HT-29 (cell line): Measurements from ENCODE around the gene ACVR1C. TPM values are rescaled to one million over a fixed set of nuclear protein-coding genes. Genes with fewer than 3 reads are reported as not detected.

ENCODE experiments used
- DNase-seq: peaks from one replicate; pipeline ENCODE4 v3.0.0-alpha.2; 2015; ENCODE audit warnings: low spot score
- total RNA-seq: library from RNA; depleted of rRNA; stranded (reverse); fragments of >200 nt; shearing (Covaris generic); gene quantifications from 2 replicates; pipeline ENCODE4 v1.2.3, GENCODE V29; 2014; rRNA removed

ACVR1C gene
- 0.03 TPM in 2 replicates for total RNA-seq

GRCh38 chr2:157628477-157629415 lies at the start of gene ACVR1C:
TSS of gene ACVR1C (minus strand) at chr2:157628864. CDS start at chr2:157628644, 220 bp downstream.
- DNase-seq = peak; percentile 82

- DNase-seq = no peak
These were observed 49.3 kb upstream of the ACVR1C start for GRCh38 chr2:157677941-157678340.

GRCh38 chr2:157672129-157672528 lies 43.5 kb upstream of the ACVR1C start:
- no peak for DNase-seq

DNA sequence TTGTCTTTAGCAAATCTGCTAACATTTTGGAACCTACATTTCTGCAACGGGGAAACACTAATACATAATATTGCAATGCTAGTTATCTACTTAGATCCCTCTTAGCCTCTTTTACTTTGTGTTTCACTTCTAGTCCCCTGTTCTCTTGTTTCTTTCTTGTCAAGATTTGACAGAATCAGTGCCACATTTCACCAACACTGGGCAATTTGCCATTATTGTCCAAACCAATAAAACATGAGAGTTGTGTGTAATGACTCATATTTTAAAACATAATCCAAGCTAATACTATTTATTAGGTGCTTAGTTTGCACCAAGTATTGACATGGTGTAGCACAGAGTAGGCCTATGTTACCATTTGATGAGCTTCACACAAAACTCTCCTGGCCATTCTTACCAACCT lies 33.7 kb upstream of the ACVR1C start:
- peak; percentile 49 for DNase-seq

GRCh38 chr2:157661776-157662175 lies 33.1 kb upstream of the ACVR1C start:
- DNase-seq = no peak

GRCh38 chr2:157657858-157658257 lies 29.2 kb upstream of the ACVR1C start:
- no peak for DNase-seq

DNA sequence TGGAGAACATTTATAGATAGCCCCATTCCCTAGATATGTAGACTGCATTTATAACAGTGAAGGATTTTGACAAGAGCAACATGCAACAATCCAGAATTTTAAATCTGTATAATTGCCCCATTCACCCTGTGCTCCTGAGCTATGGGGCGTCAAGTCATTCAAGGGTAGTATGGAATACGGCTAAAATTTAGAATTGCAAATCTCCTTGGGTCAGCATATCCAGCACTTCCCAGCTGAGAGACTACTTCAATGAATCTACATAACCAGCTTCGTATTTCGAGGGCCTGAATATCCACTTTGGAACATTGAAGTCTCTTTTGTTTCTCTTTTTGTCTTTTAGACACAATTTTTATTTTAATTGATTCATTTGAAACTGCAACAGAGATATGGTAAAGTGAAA lies 28.4 kb upstream of the ACVR1C start:
- no peak for DNase-seq

- no peak for DNase-seq
These were observed 16.1 kb upstream of the ACVR1C start for GRCh38 chr2:157644776-157645175.

- no peak for DNase-seq
These were observed 3.2 kb upstream of the ACVR1C start for GRCh38 chr2:157631861-157632260.

DNA sequence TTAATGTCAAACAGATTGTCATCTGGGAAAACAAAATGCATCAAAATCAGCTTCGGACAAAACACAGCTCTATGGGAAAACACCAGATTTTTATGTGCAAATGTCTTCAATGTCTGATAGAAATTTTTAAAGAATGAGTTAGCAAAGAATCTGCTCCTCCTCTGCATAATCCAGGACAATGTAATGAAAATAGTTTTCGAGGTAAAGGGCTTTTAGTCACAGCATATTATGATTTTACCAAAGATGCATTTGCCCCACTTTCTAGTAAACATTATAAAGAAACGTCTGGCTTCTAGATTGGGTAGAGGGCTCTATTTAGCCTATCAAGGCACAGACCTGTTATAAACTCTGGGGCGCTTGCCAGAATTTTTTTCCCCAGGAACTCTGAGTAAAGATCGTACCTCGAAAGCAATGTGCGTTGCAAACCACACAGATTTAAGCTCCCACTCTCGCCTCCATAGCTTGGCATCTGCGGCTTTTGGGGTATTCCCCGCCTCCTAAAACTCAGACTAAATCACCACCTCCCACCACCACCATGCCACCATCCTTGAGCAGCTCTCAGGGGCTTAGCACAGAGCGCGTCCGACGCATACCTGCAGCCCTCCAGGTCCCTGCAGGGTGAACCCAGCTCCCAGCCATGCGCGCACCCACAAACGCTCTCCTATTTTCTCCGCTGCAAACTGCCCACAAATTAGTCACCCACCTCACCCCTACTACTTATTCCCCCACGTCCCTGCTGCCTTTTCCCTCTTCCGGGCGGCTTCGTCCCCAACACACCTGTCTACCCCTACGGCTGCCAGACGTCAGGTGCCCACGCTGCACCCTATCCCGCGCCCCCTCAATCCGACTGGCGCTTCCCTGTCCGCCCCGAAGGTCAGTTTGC lies 829 bp downstream of the ACVR1C start:
- DNase-seq = peak; percentile 2

DNA sequence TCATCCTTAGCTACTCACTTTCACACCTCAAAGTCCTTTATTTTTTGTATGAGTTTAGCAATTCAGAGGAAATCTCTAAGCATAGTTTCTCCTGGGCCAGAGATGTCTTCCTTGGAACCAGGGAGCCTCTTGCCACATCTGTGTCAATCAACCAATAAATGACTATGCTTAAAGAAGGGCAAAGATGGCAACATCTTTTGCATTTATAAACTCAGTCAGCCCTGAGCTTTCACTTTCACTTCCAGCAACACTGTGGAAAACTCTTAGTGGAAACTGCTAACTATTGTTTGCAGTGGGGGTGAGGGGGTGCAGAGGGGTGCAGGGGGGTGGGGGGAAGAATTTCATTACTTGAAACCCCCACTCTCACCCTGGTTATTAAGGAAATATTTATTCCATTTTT lies 3.4 kb downstream of the ACVR1C start:
- no peak for DNase-seq

- no peak for DNase-seq
These were observed 7.7 kb downstream of the ACVR1C start for GRCh38 chr2:157620956-157621355.

DNA sequence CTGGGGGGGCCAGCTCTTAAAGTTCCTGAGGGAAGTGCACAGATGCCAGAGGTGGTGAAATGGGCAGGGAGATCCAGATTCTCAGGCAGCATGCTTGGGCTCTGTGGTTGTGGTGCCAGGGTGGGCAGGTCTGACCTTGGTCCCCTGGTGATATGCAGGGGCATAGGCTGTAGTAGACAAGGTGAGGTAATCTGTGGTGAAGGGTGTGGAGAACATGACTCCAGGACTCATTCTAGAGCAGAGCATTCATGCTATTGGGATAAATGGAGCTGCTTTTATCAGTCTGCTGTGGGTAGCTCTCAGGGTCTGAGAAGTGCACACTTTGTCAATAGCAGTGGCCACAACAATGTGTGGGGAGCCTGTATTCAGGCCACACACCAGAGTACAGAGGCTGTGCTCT lies 16.9 kb downstream of the ACVR1C start:
- DNase-seq = no peak

DNA sequence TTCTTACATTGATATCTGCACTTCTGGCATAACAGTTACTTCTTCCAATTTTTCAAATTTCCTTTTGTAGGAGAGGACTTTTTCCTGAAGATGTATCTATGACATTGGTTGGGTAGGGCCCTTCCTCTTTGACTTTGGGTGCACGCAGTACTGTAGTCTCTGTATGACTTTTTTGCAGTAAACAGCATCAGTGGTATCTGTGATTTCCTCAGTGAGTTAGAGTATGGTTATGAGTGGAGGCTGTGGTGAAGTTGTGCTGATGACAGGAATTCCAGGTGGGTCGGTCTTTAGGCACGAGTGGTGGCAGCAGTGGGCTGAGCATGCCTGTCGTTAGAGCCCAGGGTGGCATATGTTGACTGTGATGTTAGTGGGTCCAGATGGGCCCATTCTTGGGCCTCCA lies 17.6 kb downstream of the ACVR1C start:
- no peak for DNase-seq

DNA sequence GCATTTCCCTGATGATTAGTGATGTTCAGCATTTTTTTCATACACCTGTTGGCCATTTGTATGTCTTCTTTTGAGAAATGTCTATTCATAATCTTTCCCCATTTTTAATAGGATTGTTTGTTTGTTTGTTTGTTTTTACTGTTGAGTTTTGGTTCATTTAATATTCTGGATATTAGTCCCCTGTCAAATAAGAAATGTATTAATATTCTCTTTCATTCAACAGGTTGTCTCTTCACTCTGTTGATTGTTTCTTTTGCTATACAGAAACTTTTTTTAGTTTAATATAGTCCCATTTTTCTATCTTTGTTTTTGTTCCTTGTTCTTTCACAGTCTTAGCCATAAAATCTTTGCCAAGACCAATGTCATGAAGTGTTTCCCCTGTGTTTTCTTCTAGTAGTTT lies 22.1 kb downstream of the ACVR1C start:
- DNase-seq = no peak

DNA sequence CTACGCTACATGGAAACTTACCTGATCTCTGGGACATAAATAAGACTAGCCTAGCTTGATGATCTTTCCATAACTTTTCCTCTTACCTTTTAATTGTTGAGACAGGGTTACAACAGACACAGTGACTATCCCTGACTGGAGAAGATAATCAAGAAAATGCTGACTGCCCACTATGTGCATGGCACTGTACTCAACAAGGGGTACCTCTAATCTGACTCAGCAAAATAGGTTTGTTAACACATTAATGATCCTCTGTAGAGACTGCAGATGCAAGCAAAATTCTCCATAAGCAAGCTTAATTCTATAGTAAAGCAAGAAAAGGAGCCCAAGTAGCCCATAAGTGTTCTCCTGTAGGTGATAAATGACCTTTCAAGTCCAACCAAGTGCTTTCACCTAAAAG lies 25.5 kb downstream of the ACVR1C start:
- no peak for DNase-seq

DNA sequence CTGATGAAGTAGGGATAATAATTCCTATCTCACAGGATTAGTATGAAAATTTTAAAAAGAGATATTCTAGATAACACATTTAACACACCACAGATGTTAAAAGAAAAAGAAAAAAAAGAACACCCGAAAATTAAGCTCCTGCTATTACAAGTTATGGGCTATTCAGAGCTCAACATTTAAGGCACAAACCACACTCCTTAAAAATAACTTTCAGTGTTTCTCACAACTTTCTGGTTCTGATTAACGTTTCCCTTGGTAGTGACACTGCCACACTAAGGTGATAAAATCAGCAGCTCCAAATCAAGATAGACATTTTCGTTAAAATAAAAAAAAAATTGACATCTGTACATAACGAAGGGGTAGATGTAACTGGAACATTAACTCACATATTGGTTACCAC lies 26.9 kb downstream of the ACVR1C start:
- no peak for DNase-seq

DNA sequence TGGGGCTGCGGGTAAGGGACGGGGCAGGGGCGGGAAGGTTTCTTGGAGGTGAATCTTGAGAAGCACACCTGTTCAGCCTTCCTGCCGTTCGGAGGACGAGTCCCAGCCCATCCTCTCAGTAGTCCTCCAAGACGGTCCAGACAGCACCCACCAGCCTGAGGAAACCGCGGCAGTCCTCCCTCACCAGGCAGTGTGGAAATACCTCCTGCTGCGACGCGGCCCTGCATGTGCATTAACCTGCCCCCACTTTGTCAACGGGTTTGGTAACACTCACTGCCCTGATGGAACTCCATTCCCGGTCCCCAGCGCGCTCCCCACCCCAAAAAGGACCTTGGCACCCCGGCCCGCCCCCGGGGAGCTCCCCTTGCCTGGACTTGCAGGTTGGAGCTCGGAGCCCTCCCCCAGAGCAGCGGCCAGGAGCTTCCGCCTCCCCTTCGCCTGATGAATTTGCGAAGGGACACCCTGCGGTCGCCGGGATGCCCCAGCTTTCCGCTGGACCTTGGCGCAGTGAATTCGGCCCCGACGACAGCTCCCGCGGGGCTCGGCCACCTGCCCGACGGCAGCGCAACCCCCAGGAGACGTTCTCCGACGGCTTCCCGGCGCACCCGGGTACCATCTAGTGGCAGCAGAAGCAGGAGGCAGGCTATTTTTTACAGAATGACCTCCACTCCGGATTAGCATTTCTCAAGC lies 31.5 kb downstream of the ACVR1C start:
- no peak for DNase-seq

GRCh38 chr2:157593411-157593810 lies 35.3 kb downstream of the ACVR1C start:
- DNase-seq = no peak

GRCh38 chr2:157592948-157593347 lies 35.7 kb downstream of the ACVR1C start:
- DNase-seq = peak; percentile 21

DNA sequence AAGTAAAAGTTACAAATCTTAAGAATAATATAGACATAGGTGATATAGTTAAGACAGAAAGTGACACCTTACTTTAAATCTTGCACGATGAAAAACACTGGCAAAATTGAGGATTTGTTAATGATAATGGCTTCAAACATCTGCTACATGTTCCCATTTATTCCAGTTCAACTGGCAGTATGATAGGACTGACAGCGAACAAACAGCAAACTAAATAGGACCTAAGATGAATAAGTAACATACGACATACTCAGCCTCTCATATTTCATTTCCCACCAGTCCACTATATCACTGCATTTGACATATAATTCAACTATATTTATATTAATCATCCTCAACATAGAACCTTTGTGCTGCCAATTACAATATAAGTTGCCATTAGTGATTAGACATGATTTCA lies 36.3 kb downstream of the ACVR1C start:
- DNase-seq = no peak

GRCh38 chr2:157587576-157587975 lies 41.1 kb downstream of the ACVR1C start:
- DNase-seq = no peak
